Measurements from ENCODE around the gene GJD3. TPM values are rescaled to one million over a fixed set of nuclear protein-coding genes. Genes with fewer than 3 reads are reported as not detected.

GJD3 gene
- total and polyA plus RNA-seq, 9 of the 15 experiments (the other 6 are each of a cell fraction or from before 2014, with no cell fraction given) = 0.17 to 0.38 TPM; not detected in 7

DNA sequence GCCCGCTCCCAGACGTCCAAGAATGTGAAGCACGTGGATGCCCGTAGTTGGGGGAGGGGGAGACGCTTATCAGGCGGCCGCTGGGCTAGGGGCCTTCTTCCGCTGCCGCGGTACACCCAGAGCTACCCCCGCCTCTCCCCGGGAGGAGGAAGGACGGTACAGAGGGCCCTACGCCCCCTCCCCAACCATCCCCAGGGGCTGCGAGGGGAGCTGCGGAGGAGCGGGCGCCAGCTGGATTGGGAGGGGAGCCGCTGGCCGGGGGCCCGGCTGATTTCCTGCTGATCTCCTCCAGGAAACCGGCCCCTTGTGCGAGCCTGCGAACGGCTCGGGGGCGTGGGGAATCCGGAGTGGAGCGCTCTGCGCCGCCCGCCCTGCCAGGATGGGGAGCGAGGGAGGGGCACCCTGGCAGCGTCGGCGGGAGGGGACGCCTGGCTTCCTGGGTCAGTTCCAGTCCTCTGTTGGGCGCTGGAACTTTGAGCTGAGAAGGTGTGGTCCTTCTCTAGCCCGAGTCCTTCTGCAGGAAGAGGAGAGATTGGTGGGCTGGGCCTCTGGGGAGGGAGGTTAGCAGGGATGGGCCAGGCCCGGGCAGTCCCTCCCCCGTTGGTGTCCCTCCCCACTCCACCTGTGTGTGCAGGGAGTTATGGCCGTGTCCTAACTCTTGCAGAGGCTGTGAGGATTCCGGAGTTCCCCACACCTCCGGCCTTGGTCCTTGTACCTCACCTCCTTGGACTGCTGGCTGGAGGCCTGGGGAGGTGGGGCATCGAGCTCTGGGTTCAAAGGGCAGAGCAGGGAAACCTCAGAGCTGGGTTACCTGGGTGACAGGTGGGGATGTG lies 19.2 kb downstream of the GJD3 start (continued):
- TF ChIP-seq, protein P1, sequence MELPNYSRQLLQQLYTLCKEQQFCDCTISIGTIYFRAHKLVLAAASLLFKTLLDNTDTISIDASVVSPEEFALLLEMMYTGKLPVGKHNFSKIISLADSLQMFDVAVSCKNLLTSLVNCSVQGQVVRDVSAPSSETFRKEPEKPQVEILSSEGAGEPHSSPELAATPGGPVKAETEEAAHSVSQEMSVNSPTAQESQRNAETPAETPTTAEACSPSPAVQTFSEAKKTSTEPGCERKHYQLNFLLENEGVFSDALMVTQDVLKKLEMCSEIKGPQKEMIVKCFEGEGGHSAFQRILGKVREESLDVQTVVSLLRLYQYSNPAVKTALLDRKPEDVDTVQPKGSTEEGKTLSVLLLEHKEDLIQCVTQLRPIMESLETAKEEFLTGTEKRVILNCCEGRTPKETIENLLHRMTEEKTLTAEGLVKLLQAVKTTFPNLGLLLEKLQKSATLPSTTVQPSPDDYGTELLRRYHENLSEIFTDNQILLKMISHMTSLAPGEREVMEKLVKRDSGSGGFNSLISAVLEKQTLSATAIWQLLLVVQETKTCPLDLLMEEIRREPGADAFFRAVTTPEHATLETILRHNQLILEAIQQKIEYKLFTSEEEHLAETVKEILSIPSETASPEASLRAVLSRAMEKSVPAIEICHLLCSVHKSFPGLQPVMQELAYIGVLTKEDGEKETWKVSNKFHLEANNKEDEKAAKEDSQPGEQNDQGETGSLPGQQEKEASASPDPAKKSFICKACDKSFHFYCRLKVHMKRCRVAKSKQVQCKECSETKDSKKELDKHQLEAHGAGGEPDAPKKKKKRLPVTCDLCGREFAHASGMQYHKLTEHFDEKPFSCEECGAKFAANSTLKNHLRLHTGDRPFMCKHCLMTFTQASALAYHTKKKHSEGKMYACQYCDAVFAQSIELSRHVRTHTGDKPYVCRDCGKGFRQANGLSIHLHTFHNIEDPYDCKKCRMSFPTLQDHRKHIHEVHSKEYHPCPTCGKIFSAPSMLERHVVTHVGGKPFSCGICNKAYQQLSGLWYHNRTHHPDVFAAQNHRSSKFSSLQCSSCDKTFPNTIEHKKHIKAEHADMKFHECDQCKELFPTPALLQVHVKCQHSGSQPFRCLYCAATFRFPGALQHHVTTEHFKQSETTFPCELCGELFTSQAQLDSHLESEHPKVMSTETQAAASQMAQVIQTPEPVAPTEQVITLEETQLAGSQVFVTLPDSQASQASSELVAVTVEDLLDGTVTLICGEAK (IDR thresholded peaks at IDR 0.05) = no peak
- TF ChIP-seq, protein P1 (CRISPR knock-in tag; IDR thresholded peaks at IDR 0.05) = no peak
- TF ChIP-seq GATAD2B (IDR thresholded peaks at IDR 0.05; ENCODE audit: borderline replicate concordance) = 0 out of 2 replicates have a peak, but pooled peaks have one; percentile 4
- no peak for TF ChIP-seq SRF (CRISPR knock-in tag; IDR thresholded peaks at IDR 0.05)
- TF ChIP-seq NBN (IDR thresholded peaks at IDR 0.05; ENCODE audit: low read depth) = no peak
- TF ChIP-seq HDGF (IDR thresholded peaks at IDR 0.05) = no peak
- TF ChIP-seq ELF2 (CRISPR knock-in tag; IDR thresholded peaks at IDR 0.05) = no peak
- TF ChIP-seq FUS (optimal IDR thresholded peaks at IDR 0.05; ENCODE audit: low read depth, low read length) = no peak
- no peak for TF ChIP-seq TCF7L2 (IDR thresholded peaks at IDR 0.05; ENCODE audit: low read depth, low read length)
- TF ChIP-seq NEUROD1 (IDR thresholded peaks at IDR 0.05; ENCODE audit: borderline replicate concordance, low read depth, low read length, partially characterized antibody) = no peak
- TF ChIP-seq, protein P2, sequence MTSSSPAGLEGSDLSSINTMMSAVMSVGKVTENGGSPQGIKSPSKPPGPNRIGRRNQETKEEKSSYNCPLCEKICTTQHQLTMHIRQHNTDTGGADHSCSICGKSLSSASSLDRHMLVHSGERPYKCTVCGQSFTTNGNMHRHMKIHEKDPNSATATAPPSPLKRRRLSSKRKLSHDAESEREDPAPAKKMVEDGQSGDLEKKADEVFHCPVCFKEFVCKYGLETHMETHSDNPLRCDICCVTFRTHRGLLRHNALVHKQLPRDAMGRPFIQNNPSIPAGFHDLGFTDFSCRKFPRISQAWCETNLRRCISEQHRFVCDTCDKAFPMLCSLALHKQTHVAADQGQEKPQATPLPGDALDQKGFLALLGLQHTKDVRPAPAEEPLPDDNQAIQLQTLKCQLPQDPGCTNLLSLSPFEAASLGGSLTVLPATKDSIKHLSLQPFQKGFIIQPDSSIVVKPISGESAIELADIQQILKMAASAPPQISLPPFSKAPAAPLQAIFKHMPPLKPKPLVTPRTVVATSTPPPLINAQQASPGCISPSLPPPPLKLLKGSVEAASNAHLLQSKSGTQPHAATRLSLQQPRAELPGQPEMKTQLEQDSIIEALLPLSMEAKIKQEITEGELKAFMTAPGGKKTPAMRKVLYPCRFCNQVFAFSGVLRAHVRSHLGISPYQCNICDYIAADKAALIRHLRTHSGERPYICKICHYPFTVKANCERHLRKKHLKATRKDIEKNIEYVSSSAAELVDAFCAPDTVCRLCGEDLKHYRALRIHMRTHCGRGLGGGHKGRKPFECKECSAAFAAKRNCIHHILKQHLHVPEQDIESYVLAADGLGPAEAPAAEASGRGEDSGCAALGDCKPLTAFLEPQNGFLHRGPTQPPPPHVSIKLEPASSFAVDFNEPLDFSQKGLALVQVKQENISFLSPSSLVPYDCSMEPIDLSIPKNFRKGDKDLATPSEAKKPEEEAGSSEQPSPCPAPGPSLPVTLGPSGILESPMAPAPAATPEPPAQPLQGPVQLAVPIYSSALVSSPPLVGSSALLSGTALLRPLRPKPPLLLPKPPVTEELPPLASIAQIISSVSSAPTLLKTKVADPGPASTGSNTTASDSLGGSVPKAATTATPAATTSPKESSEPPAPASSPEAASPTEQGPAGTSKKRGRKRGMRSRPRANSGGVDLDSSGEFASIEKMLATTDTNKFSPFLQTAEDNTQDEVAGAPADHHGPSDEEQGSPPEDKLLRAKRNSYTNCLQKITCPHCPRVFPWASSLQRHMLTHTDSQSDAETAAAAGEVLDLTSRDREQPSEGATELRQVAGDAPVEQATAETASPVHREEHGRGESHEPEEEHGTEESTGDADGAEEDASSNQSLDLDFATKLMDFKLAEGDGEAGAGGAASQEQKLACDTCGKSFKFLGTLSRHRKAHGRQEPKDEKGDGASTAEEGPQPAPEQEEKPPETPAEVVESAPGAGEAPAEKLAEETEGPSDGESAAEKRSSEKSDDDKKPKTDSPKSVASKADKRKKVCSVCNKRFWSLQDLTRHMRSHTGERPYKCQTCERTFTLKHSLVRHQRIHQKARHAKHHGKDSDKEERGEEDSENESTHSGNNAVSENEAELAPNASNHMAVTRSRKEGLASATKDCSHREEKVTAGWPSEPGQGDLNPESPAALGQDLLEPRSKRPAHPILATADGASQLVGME (CRISPR knock-in tag; IDR thresholded peaks at IDR 0.05) = no peak
- TF ChIP-seq KAT7 (CRISPR knock-in tag; IDR thresholded peaks at IDR 0.05; ENCODE audit: borderline replicate concordance) = no peak
- TF ChIP-seq MCM7 (IDR thresholded peaks at IDR 0.05) = no peak

All from K562 (cell line).